ENCODE results near the gene ZNF678. TPM values are rescaled to one million over a fixed set of nuclear protein-coding genes. Genes with fewer than 3 reads are reported as not detected.
A peak's percentile ranks its signal among the peaks of the same experiment; 100 is the strongest.

The ZNF678 gene
- total and polyA plus RNA-seq, 2 of the 8 experiments (the other 6 are each of a cell fraction or from before 2014, with no cell fraction given): 6.9 to 28.3 TPM

GRCh38 chr1:227563324-227564201 lies at the start of gene ZNF678 (continued):
- TF ChIP-seq CHD7 (IDR thresholded peaks at IDR 0.05; ENCODE audit: insufficient replicate concordance, low read length): no peak
- peak; percentile 82 for TF ChIP-seq TAF1 (IDR thresholded peaks at IDR 0.05; ENCODE audit: low read depth, low read length)
- TF ChIP-seq ATF3 (IDR thresholded peaks at IDR 0.05; ENCODE audit: insufficient read depth, low read depth, low read length): 0 out of 2 replicates have a peak, but pooled peaks have one; percentile 47
- no peak for TF ChIP-seq CHD1 (IDR thresholded peaks at IDR 0.05; ENCODE audit: low read depth, low read length)
- TF ChIP-seq TCF12 (IDR thresholded peaks at IDR 0.05; ENCODE audit: low read depth, low read length): no peak
- TF ChIP-seq RFX5 (IDR thresholded peaks at IDR 0.05; ENCODE audit: borderline replicate concordance, low read depth, low read length): no peak
- TF ChIP-seq ATF2 (IDR thresholded peaks at IDR 0.05; ENCODE audit: low read length): no peak

Data from H1 (cell line).